Measurements from ENCODE around the gene SAFB. TPM values are rescaled to one million over a fixed set of nuclear protein-coding genes. Genes with fewer than 3 reads are reported as not detected.

The SAFB gene
- polyA plus RNA-seq, 1 experiment = 34.0 TPM

GRCh38 chr19:5674714-5675113 is 51.8 kb downstream of the SAFB start:
- Histone ChIP-seq H3K27ac (ENCODE audit: low read depth, low read length) (no peak overlapping the region), H3K4me3 (ENCODE audit: low read depth, low read length) (no peak overlapping the region), H3K9me3 (ENCODE audit: control insufficient read depth, insufficient read depth, low read length) (no peaks in the 10 kb centered on the region; the same call in 1 of the 2 replicates), H3K27me3 (ENCODE audit: control insufficient read depth, insufficient read depth, low read length) (no peaks in the 10 kb centered on the region)
- POLR2A ChIA-PET = interaction anchor here (0.7 to 1.4 kb wide), 2 partner anchors 13 to 15 kb away, joined by 3 to 6 read pairs; partner anchors contain the start of gene RPL36
- no peak for TF ChIP-seq CTCF (IDR thresholded peaks at IDR 0.05; ENCODE audit: low read depth, low read length)
- CTCF ChIA-PET = interaction anchor here (1.0 kb wide), 1 partner anchor 12 kb away, joined by 3 read pairs; no protein-coding TSS in a partner anchor
- no peak for DNase-seq (ENCODE audit: low read depth, low spot score)

- Histone ChIP-seq H3K4me3 (ENCODE audit: low read depth, low read length) (no peak overlapping the region), H3K9me3 (ENCODE audit: control insufficient read depth, insufficient read depth, low read length) (peaks cover 4% of the 10 kb centered on the region; the same call in 1 of the 2 replicates), H3K27ac (ENCODE audit: low read depth, low read length) (no peak overlapping the region), H3K27me3 (ENCODE audit: control insufficient read depth, insufficient read depth, low read length) (no peaks in the 10 kb centered on the region)
- CTCF ChIA-PET = interaction anchor here (0.9 kb wide), 1 partner anchor 11 kb away, joined by 3 read pairs; no protein-coding TSS in a partner anchor
- POLR2A ChIA-PET = interaction anchor here (1.4 kb wide), 1 partner anchor 14 kb away, joined by 3 read pairs; the partner anchor contains the start of gene RPL36
- no peak for DNase-seq (ENCODE audit: low read depth, low spot score)
- TF ChIP-seq CTCF (IDR thresholded peaks at IDR 0.05; ENCODE audit: low read depth, low read length) = no peak
Measured at GRCh38 chr19:5676105-5676771, 53.4 kb downstream of the SAFB start.

DNA sequence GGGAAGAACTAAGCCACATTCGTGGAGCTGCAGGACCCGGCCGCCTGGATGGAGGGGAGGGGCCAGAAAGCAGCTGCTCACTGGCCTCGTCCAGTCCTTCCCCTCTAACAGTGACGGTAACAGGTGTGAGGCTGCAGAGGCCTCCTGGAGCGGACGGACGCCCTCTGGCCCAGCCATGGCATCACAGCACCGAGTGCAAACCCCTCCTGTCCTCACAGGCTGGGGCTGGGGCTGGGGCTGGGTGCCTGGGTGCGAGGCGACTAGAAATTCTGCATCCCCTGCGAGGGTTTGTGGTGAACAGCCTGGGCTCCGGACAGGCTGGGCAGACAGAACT is 53.9 kb downstream of the SAFB start:
- Histone ChIP-seq H3K27ac (ENCODE audit: low read depth, low read length) (no peak overlapping the region), H3K27me3 (ENCODE audit: control insufficient read depth, insufficient read depth, low read length) (no peaks in the 10 kb centered on the region), H3K4me3 (ENCODE audit: low read depth, low read length) (no peak overlapping the region), H3K9me3 (ENCODE audit: control insufficient read depth, insufficient read depth, low read length) (peaks cover 4% of the 10 kb centered on the region; the same call in 1 of the 2 replicates)
- ChIA-PET CTCF (interaction anchor here (0.9 kb wide), 1 partner anchor 11 kb away, joined by 3 read pairs; no protein-coding TSS in a partner anchor), POLR2A (no interaction called here)
- DNase-seq (ENCODE audit: low read depth, low spot score) = no peak
- TF ChIP-seq CTCF (IDR thresholded peaks at IDR 0.05; ENCODE audit: low read depth, low read length) = no peak

DNA sequence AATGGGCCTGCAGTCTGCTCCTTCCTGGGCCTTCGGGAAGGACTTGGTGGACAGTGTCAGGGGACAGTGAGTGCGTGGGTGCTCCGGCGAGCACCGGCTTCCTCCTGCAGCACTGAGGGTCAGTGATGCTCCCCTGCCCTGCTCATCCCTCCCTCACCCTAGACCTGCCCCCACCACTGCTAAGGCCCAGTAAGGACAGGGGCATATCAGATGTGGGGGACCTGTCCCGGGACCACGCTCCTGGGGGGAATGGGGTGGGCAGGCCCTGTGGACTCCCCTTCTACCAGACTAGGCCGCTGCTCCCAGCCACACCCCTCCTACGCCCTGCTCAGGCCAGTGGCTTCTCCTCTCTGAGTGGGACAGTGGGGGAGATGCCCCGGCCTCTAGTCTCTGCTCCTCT is 54.3 kb downstream of the SAFB start:
- no peak for TF ChIP-seq CTCF (IDR thresholded peaks at IDR 0.05; ENCODE audit: low read depth, low read length)
- Histone ChIP-seq H3K4me3 (ENCODE audit: low read depth, low read length) (no peak overlapping the region), H3K27ac (ENCODE audit: low read depth, low read length) (no peak overlapping the region), H3K9me3 (ENCODE audit: control insufficient read depth, insufficient read depth, low read length) (peaks cover 4% of the 10 kb centered on the region; the same call in 1 of the 2 replicates), H3K27me3 (ENCODE audit: control insufficient read depth, insufficient read depth, low read length) (no peaks in the 10 kb centered on the region)
- ChIA-PET CTCF (interaction anchor here (0.9 kb wide), 1 partner anchor 10 kb away, joined by 3 read pairs; no protein-coding TSS in a partner anchor), POLR2A (no interaction called here)
- no peak for DNase-seq (ENCODE audit: low read depth, low spot score)

- CTCF ChIA-PET = no interaction called here
Measured at GRCh38 chr19:5677580-5677979, 54.7 kb downstream of the SAFB start.

More at GRCh38 chr19:5677580-5677979, 54.7 kb downstream of the SAFB start:
- Histone ChIP-seq H3K9me3 (ENCODE audit: control insufficient read depth, insufficient read depth, low read length) (peaks cover 4% of the 10 kb centered on the region; the same call in 1 of the 2 replicates), H3K27me3 (ENCODE audit: control insufficient read depth, insufficient read depth, low read length) (no peaks in the 10 kb centered on the region), H3K4me3 (ENCODE audit: low read depth, low read length) (no peak overlapping the region), H3K27ac (ENCODE audit: low read depth, low read length) (no peak overlapping the region)
- no peak for TF ChIP-seq CTCF (IDR thresholded peaks at IDR 0.05; ENCODE audit: low read depth, low read length)
- POLR2A ChIA-PET = no interaction called here
- DNase-seq (ENCODE audit: low read depth, low spot score) = no peak

All from AG04450 (cell line).